ENCODE data around the gene RHOU.

RHOU gene

DNA sequence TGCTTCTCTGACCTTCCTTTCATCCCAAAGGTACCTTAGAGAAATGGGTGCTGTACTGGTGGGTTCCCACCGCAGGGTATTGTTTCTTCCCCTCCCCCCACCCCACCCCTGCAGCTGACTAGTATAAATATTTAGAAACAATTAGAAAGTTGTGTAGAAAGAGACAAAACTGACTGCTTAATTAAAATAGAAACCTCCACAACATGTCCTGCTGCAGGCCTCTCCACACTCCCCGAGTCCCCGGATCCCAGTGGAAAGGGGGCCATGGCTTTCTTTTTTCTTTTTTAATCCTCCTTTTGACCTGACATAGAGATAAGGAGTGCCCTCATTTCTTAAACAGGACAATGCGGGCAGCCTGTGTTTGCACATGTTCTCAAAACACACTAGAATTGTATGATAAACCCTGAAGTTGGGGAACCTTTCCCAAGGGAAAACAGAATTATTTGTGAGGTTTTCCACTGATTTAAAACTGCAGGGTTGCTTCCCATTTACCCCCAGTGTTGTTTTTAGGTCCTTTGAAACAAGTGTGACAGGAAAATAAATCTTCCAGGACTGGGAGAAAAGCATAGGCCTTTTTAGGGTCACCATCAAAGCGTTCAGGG is 1.7 kb downstream of the RHOU start:
- DNase-seq (ENCODE audit: low read depth in 2 of 2, low spot score in 1 of 2): no peak

DNA sequence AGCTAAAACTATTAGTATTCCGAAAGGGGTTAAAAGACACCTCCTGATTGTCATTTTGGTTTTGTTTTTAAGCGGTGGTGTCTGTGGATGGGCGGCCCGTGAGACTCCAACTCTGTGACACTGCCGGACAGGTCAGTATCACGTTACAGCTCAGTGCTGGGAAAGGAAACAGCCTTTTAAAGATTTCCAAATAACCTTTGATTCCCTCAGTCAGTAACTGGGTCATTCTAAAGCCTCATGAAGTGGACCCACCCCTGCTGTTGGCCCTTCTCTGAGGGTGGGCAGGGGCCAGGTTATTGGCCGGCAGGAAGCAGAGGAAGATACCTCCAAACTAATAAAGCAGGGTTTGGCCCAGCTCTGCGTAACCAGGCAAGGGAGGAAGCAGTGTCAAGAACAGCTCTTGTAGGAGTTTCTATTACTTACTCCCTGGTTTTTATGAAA is 2.3 kb downstream of the RHOU start:
- no peak for DNase-seq (ENCODE audit: low read depth in 2 of 2, low spot score in 1 of 2)

DNA sequence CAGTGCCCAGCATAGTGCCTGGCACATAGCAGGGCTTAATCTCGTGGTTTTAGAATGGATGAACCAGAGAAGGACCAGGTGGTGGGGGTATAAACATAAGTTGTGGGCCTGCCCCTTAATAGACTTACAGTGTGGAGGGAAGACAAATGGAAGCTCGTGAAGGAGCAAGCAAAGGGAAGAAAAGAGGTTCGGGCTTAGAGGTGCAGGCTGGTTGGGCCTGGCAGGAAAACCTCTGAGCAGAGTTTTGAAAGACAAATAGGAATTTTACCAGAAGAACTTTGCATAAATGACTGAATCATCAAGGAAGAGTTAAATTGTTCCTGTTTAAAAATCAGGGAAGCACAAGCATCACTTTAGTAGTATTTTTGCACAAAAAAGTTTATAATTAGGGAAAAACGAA is 4.5 kb downstream of the RHOU start:
- DNase-seq (ENCODE audit: low read depth in 2 of 2, low spot score in 1 of 2): no peak

DNA sequence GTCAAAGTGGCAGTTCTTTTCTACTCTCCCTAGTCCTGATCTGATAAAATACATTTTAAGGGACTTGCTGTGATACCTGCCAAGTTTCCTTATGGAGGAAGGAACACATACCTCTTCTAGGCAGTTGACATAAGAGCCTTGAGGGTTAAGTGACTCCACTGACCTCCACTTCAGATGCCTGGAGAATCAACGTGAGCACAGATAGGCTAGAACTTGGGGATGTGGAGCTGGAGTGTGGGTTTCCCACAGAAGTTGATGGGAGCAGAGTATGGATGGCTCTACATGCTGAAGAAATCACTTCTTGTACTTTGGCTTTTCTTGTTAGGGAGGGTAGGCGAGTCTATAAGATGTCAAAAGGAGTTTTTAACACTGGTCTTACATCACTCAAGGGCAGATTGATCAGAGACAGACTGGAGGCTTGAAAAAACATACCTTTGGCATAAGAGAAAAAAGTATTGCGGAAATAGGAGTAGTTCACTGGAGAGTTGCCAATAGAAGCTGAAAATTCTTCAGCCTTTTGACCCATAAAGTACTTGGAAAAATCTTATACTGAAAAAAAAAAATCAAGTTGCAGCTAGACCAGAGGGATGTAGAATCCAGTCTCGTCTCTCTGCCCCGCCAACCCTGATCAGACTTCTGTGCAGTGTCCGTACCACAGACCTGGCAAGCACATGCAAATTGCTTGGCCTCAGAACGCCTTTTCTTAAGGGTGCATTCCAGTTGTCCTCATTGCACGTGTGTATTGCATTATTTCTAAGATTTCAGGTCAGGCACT is 5.5 kb downstream of the RHOU start:
- no peak for DNase-seq (ENCODE audit: low read depth in 2 of 2, low spot score in 1 of 2)

DNA sequence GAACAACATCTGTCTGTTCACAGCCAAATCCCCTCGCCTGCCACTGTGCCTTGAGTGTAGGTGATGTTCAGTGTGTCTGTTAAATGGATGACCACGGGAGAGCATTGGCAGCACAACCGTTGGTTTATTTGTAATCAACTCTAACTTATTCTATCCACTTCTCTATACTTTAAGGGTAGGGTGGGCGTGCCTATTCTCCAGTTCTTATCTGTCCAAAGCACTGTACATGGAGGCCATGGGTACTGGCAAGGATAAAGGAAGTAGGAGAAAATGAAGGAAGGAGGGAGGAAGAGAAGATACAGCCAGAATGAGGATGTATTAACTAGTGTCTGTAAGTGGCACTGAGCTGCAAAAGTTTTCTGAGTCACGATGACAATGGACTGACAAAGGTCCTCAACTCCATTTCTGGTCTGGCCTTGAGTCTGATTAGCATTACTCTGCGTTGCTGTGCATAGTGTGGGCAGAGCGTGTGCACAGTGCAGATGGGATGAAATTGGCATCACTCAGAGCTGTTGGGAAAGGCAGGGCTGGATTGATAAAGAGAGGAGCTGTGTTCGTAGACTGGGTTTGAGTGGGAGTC is 7.1 kb downstream of the RHOU start:
- no peak for DNase-seq (ENCODE audit: low read depth in 2 of 2, low spot score in 1 of 2)

DNA sequence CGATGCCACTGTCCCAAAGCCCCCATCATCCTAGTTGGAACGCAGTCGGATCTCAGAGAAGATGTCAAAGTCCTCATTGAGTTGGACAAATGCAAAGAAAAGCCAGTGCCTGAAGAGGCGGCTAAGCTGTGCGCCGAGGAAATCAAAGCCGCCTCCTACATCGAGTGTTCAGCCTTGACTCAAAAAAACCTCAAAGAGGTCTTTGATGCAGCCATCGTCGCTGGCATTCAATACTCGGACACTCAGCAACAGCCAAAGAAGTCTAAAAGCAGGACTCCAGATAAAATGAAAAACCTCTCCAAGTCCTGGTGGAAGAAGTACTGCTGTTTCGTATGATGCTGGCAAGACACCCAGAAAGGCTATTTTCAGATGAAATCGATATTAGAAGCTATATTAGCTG is 8.1 kb downstream of the RHOU start:
- no peak for DNase-seq (ENCODE audit: low read depth in 2 of 2, low spot score in 1 of 2)

DNA sequence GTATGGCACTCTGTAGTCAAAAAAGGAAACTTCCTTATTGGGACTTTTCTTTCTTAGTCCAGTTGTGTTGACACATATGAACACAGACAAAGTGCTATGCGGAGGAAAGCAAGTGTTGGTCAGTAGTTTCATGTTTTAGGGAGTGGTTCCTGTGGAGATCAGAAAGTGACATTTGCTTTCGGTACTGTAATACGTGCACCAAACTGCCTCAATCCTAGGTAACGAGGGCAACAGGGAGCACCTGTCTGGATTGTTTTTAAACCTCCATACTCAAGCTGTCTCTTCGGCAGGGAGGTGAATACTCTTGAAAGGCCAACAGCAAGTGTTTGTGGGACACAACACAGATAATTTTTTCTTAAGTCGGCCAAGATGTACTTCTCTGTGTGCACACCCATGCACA is 9.1 kb downstream of the RHOU start:
- no peak for DNase-seq (ENCODE audit: low read depth in 2 of 2, low spot score in 1 of 2)

DNA sequence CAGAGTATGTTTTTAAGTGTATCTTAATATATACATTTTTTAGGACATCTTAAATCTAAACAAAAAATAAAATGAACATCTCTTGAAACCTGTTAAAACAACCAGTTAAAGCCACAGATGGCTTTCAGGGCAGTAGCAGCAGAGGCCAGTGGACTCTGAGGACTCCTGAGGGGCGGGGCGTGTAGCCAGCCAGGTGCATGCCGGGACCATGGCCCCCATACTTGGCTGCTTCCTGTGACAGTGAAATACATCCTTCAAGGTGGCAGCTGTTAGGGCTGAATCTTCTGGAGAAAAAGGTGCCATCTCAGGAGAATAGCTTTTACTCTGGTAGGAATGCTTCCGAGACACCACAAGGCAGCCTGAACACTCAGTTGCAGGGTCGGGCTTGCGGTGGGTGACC is 9.6 kb downstream of the RHOU start:
- DNase-seq (ENCODE audit: low read depth in 2 of 2, low spot score in 1 of 2): no peak

DNA sequence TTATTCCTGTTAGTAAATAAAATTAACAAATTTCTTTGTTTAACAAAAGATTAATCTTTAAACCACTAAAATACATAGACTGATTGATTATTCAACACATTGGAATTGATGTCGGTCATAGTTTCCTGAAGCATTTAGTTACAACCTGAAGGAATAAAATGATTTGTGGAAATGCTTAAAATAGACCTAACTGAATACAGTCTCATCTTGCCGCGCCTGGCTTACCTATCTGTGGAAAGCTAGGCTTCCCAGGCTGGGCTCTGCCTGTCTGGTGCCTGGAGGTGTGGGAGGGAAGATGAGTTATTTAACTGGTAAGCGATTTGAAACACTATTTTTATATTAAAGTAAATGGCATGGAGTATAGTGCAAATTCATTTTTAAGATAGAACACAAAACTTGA is 10.2 kb downstream of the RHOU start:
- DNase-seq (ENCODE audit: low read depth in 2 of 2, low spot score in 1 of 2): no peak

DNA sequence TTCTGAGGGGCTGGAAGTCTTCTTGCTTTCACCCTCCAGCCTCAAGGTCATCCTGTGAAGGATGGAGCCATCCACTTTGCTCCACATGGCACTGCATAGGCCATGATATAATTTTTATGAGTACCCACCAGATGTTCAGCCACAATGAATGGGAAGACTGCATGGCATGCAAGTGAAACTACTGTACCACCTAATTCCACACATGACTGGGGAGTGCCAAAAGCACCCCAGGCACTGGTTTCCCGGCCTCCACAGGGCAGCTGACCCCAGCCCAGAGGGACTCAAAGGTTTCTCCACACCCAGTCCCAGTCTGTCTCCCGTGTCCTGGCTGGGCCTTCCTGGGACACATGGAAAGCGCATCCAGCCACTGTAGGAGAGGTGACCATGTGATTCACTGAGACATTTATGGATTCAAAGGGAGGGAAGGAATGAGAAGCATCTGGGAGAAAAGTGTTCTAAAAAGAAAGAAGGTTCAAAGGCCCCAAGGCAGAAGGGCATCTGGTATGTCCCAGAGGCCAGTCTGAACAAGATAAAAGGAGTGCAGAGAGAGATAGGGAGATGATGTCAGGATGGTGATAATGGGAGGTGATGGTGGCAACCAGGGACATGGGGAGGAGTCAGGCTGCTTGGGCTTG is 12.1 kb downstream of the RHOU start:
- no peak for DNase-seq (ENCODE audit: low read depth in 2 of 2, low spot score in 1 of 2)

DNA sequence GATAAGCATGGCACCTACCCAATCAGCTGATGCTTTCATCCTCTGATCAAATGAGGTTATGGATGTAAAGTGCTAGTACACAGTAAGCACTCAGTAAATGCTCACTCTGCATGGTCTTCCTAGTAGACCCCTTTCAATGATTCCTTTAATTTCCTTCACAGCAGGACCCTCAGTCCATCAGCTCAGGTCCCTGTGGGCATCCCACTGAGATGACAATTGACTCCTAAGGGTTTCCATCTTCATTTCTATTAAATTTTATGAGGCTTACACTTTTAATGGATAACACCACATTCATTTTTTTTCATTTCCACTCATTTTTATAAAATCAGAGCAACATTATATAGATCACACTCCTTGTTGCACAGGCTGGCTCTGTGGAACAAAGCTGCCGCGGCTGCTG is 12.8 kb downstream of the RHOU start:
- DNase-seq (ENCODE audit: low read depth in 2 of 2, low spot score in 1 of 2): no peak

DNA sequence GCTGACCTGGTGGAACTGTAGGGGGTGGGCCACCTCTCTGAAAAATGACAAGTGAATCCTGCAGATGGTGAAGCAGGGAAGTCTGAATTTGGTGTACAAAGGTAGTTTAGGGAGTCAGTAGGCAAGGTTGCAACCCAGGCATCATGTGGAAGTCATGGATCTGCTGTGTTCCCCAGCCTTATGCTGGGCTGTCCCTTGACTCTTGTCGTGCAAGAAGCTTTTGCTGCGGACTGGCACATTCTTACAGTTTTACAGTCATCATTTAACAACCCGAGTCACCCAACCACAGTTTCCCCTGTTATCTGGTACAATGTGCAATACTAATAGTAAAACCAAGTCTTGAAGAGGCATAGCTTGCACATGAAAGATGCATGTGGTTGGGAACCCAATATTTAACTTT is 13.2 kb downstream of the RHOU start:
- DNase-seq (ENCODE audit: low read depth in 2 of 2, low spot score in 1 of 2): no peak

DNA sequence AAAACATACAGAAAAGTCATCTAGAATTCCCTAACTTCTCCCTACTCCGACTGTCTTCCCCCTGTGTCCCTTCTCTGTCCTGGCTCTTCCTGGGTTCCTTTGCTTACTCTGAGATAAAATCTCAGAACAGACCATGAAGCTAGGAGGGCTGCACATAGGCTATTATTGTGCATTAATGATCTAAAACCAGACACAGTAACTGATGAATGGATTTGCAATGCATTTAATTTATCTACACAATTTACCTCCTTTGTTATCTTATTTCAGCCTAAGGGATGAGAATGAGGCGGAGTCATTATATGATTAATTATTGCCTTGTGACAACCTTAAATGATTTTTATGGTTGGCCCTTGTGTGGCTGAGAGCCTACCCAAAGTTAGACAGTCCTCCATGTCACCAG is 14.5 kb downstream of the RHOU start:
- no peak for DNase-seq (ENCODE audit: low read depth in 2 of 2, low spot score in 1 of 2)

DNA sequence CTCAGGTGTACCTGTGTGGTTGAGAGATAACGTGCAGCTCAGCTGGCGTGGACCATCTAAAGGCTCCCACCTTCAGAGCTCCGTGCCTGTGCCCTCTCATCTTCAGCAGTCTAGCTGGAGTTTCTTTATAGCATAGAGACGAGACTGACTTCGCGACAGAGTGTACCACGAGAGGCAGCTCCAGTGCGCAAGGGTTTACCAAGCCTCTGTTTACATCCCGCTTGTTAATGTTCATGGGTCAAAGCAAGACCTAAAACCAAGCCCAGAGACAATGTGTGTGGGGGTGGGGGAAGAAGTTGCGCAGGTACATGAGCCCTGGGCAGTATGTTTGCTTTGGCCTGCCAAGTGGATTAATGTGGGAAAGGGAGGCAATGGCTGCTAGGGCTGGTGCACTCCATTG is 15.6 kb downstream of the RHOU start:
- DNase-seq (ENCODE audit: low read depth in 2 of 2, low spot score in 1 of 2): no peak

DNA sequence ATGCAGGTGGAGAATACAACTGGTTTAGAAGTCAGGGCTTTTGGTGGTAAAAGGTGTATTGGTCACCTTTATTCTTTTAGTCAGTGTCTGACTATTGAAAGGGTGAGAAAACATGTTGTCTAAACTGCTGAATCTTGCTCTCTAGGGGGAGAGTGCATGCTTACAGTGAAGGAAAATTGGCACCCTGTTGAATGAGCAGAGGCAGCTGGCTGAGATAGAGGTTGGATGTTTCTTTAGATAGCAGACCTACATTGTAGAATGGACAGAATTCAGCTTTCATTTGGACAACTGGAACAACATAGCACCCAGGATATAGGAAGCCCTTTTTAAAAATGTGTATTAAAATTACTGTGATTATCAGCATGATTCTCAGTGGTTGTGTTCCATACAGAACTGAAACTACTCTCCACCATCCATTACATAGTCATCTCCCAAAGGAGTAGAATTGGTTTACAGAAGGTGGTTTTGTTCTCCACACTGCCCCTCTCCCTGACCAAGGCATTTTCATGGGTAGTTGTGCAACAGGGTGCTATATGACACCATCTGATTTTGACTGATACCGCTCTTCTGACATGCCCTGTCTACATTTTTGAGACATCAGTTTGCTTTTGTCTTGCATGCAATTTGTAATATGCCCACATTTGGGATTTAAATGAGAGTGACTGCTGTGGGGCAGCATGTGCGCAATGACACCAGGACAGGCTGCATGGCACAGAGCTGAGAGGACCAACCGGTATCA is 16.2 kb downstream of the RHOU start:
- no peak for DNase-seq (ENCODE audit: low read depth in 2 of 2, low spot score in 1 of 2)

DNA sequence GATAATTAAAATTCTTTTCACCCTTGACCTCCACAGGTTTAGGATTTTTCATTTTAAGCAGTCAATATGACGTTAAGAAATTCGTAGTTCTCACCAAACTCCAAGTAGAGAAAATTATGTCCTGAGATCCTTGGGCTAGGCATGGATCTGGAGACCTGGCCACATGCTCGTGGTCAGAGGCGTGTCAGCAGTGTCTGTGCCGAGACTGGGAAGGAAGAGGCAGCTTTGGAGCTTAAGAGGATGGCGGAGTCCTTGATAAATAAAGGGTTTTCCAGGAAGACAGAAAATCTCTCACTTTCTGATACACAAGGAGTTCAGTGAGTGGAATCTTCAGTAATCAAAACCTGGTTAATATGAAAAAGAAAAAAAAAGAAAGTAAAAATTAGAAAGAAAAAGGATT is 17.0 kb downstream of the RHOU start:
- DNase-seq (ENCODE audit: low read depth in 2 of 2, low spot score in 1 of 2): no peak

DNA sequence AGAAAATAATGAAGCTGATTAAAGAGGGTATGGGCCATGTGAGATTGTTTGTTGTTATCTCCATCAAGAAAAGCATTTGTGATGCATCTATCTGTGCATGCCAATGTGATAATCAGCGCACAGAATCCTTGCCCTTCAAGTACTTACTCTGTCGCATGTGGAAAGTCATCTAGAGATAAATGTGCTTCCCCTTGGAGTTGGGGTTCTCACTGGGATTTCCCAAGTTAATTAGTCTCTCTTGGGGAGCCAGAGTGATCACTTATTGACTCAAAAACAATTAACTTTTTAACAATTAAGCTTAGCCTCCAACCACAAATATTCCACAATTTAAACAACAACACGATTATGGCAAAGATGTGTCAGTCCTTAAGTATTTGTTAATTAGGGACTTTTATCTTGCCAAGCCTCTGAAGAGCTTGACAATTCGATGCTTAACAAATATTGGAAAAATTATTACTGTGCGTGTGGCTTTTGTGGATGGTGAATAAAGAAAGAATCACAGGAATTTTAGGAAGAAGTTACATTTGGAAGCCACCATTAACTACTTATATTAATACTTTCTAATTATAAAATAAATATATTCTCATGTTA is 17.5 kb downstream of the RHOU start:
- DNase-seq (ENCODE audit: low read depth in 2 of 2, low spot score in 1 of 2): no peak

DNA sequence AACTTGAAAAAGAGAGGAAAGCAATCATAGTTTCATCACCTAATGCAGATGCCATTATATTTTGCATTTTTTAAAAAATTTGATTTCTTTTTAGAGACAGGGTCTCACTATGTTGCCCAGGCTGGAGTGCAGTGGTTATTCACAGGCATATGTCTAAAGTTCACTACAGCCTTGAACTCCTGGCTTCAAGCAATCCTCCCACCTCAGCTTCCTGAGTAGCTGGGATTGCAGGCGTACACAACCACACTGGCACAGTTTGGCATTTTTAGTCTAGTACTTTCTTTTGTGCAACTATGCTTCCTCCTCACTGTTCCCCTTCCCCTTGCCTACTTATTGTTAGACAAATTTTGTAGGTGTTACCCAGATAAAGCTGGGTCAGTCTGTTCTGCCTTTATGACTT is 18.0 kb downstream of the RHOU start:
- no peak for DNase-seq (ENCODE audit: low read depth in 2 of 2, low spot score in 1 of 2)

DNA sequence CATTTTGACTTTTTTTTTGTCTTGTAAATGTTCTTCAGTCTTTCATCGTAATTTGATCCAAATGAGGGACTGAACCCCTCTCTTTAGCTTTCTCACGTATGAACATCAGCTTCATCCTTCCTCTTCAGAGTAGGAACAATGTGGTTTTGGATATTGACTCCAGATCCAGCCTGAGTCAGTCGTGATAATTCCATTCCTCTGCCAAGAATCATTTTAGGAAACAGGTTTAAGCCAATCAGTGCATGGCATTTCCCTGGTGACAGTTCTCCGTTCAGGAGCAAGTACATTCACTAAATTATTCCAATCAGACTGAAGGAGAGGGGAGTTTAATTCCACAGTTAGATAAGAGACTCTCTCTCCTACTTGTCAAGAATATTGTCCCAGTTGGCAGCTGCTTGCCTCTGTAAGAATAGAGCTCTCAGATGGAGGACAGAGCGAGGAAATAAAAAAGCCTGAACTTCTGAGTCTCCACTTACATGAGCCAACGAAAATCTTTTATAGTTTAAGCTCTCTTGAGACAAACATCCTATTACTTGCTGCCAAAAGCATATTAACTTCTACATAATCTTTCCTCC is 18.6 kb downstream of the RHOU start:
- no peak for DNase-seq (ENCODE audit: low read depth in 2 of 2, low spot score in 1 of 2)

DNA sequence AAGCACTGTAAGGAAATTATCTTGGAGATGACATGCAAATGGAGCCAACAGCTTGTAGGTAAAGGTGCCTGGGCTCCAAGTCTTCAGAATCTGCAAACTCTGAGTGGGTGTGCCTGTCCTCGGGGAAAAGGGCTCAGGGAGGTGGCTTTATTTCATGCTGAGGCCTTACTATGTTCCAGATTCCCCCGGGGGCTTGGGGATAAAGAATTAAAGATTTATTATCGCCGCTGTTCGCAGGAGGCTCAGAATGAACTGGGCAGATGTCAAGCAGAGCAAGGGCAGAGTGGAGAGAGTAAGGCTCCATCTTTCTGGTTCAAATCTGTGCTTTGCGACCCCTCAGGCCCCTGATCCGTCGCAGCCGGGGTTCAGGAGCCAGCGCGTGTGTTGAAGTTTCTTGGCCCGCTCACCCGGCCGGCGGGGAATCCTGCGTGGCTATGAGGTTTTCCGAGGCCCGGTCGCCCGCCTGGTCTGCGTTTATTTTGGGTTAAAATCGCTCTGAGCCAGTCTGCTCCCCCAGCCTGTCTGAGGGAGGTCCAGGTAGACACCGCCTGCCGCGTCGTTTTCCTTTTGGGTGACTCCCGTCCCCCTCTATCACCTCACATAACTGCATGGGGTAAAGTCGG is 19.5 kb downstream of the RHOU start:
- no peak for DNase-seq (ENCODE audit: low read depth in 2 of 2, low spot score in 1 of 2)

Data from stimulated activated CD8-positive, alpha-beta memory T cell treated with anti-CD3 and anti-CD28 coated beads, Interleukin-4, amount 100 ng/mL, for 1 hour (primary cell).